ENCODE data around the gene PHF8. TPM values are rescaled to one million over a fixed set of nuclear protein-coding genes. Genes with fewer than 3 reads are reported as not detected.

PHF8 gene
- polyA plus RNA-seq, 1 experiment, result 9.7 TPM

DNA sequence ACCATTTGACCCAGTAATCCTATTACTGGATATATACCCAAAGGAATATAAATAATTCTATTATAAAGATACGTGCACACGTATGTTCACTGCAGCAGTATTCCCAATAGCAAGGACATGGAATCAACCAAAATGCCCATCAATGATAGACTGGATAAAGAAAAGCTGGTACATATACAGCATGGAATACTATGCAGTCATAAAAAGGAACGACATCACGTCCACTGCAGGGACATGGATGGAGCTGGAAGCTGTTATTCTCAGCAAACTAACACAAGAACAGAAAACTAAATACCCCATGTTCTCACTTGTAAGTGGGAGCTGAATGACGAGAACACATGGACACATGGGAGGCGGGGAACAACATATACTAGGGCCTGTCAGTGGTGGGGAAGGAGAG lies 69.7 kb downstream of the PHF8 start:
- POLR2A ChIA-PET, result no interaction called here
- no peak overlapping the region for H3K27ac ChIP-seq (ENCODE audit: low read depth, low read length)
- no peak for DNase-seq (ENCODE audit: low read depth, low spot score)
- TF ChIP-seq CTCF (IDR thresholded peaks at IDR 0.05; ENCODE audit: low read depth, low read length), result no peak
- H3K4me3 ChIP-seq (ENCODE audit: low read depth, low read length), result no peak overlapping the region
- CTCF ChIA-PET, result no interaction called here
- H3K9me3 ChIP-seq (ENCODE audit: control insufficient read depth, insufficient read depth, low read length), result no peaks in the 10 kb centered on the region
- H3K27me3 ChIP-seq (ENCODE audit: control insufficient read depth, insufficient read depth, low read length), result no peaks in the 10 kb centered on the region

DNA sequence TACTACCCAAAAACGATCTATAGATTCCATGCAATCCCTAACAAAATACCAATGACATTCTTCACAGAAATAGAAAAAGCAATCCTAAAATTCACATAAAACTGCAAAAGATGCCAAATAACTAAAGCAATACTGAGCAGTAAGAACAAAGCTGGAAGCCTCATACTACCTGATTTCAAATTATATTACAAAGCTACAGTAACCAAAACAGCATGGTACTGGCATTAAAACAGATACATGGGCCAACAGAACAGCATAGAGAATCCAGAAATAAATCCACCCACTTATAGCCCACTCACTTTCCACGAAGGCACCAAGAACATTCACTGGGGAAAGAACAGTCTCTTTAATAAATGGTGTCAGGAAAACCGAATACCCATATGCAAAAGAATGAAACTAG lies 74.7 kb downstream of the PHF8 start:
- no peak for TF ChIP-seq CTCF (IDR thresholded peaks at IDR 0.05; ENCODE audit: low read depth, low read length)
- H3K9me3 ChIP-seq (ENCODE audit: control insufficient read depth, insufficient read depth, low read length), result no peaks in the 10 kb centered on the region
- H3K4me3 ChIP-seq (ENCODE audit: low read depth, low read length), result no peak overlapping the region
- ChIA-PET CTCF (no interaction called here), POLR2A (no interaction called here)
- no peak overlapping the region for H3K27ac ChIP-seq (ENCODE audit: low read depth, low read length)
- no peak for DNase-seq (ENCODE audit: low read depth, low spot score)
- H3K27me3 ChIP-seq (ENCODE audit: control insufficient read depth, insufficient read depth, low read length), result no peaks in the 10 kb centered on the region

- no peaks in the 10 kb centered on the region for H3K27me3 ChIP-seq (ENCODE audit: control insufficient read depth, insufficient read depth, low read length)
- POLR2A ChIA-PET, result no interaction called here
- H3K27ac ChIP-seq (ENCODE audit: low read depth, low read length), result no peak overlapping the region
- CTCF ChIA-PET, result no interaction called here
- H3K9me3 ChIP-seq (ENCODE audit: control insufficient read depth, insufficient read depth, low read length), result no peaks in the 10 kb centered on the region
- no peak for TF ChIP-seq CTCF (IDR thresholded peaks at IDR 0.05; ENCODE audit: low read depth, low read length)
- no peak for DNase-seq (ENCODE audit: low read depth, low spot score)
- no peak overlapping the region for H3K4me3 ChIP-seq (ENCODE audit: low read depth, low read length)
Observed at GRCh38 chrX:53950130-53950733, 94.0 kb downstream of the PHF8 start.

- no peak overlapping the region for H3K27ac ChIP-seq (ENCODE audit: low read depth, low read length)
- no peak for TF ChIP-seq CTCF (IDR thresholded peaks at IDR 0.05; ENCODE audit: low read depth, low read length)
- POLR2A ChIA-PET, result no interaction called here
- H3K4me3 ChIP-seq (ENCODE audit: low read depth, low read length), result no peak overlapping the region
- no peak for DNase-seq (ENCODE audit: low read depth, low spot score)
- no peaks in the 10 kb centered on the region for H3K9me3 ChIP-seq (ENCODE audit: control insufficient read depth, insufficient read depth, low read length)
- H3K27me3 ChIP-seq (ENCODE audit: control insufficient read depth, insufficient read depth, low read length), result no peaks in the 10 kb centered on the region
- CTCF ChIA-PET, result no interaction called here
Observed at GRCh38 chrX:53940180-53940579, 104.1 kb downstream of the PHF8 start.

- POLR2A ChIA-PET, result no interaction called here
- no peaks in the 10 kb centered on the region for H3K27me3 ChIP-seq (ENCODE audit: control insufficient read depth, insufficient read depth, low read length)
- DNase-seq (ENCODE audit: low read depth, low spot score), result no peak
- no peaks in the 10 kb centered on the region for H3K9me3 ChIP-seq (ENCODE audit: control insufficient read depth, insufficient read depth, low read length)
- no peak overlapping the region for H3K27ac ChIP-seq (ENCODE audit: low read depth, low read length)
- CTCF ChIA-PET, result no interaction called here
- H3K4me3 ChIP-seq (ENCODE audit: low read depth, low read length), result no peak overlapping the region
- no peak for TF ChIP-seq CTCF (IDR thresholded peaks at IDR 0.05; ENCODE audit: low read depth, low read length)
Observed at GRCh38 chrX:53939127-53939526, 105.1 kb downstream of the PHF8 start.
